PFSK-1 (cell line): ENCODE measurements around the gene FADS1.

Experiments used
- FOXP2 ChIP-seq: optimal IDR thresholded peaks from 2 replicates; pipeline ENCODE3; 2011; ENCODE audit warnings: borderline replicate concordance, control low read depth, inconsistent platforms; ENCODE audit not compliant: insufficient read depth; ENCODE audit errors: extremely low read length, extremely low read depth
- POLR2AphosphoS5 ChIP-seq: IDR thresholded peaks from 2 replicates; pipeline ENCODE4 v1.6.1; 2012; ENCODE audit warnings: low read depth, mild to moderate bottlenecking, control low read depth, low read length, moderate library complexity
- REST ChIP-seq, 2 experiments: IDR thresholded peaks; 2 replicates each; pipeline versions ENCODE4 v1.6.1 to v1.8.0; 2011 to 2012; ENCODE audit warnings: low read depth in 2 of 2, low read length in 2 of 2, control low read depth in 1 of 2, inconsistent platforms in 1 of 2, mild to moderate bottlenecking in 1 of 2, moderate library complexity in 1 of 2; ENCODE audit not compliant: insufficient read depth in 1 of 2
- SIN3A ChIP-seq: IDR thresholded peaks from 2 replicates; pipeline ENCODE4 v1.6.1; 2012; ENCODE audit warnings: mild to moderate bottlenecking, low read length, moderate library complexity, borderline replicate concordance; ENCODE audit not compliant: insufficient read depth
- TAF1 ChIP-seq: IDR thresholded peaks from 2 replicates; pipeline ENCODE4 v1.6.1; 2012; ENCODE audit warnings: low read length, control low read depth, borderline replicate concordance; ENCODE audit not compliant: insufficient read depth

FADS1 gene

GRCh38 chr11:61760946-61761345, 55.9 kb downstream of the FADS1 start:
- no peak for TF ChIP-seq POLR2AphosphoS5
- no peak for TF ChIP-seq FOXP2
- TF ChIP-seq REST (IDR thresholded peaks at IDR 0.05; ENCODE audit: insufficient read depth in 1 of 2, low read depth in 2 of 2, low read length in 2 of 2) = no peak
- TF ChIP-seq SIN3A = no peak
- TF ChIP-seq TAF1 = no peak

- TF ChIP-seq POLR2AphosphoS5 (no peak), SIN3A (no peak), REST (IDR thresholded peaks at IDR 0.05; ENCODE audit: insufficient read depth in 1 of 2, low read depth in 2 of 2, low read length in 2 of 2) (no peak), FOXP2 (no peak), TAF1 (no peak)
These were observed 59.5 kb downstream of the FADS1 start for GRCh38 chr11:61757213-61757862.

GRCh38 chr11:61756452-61757212, 60.2 kb downstream of the FADS1 start:
- TF ChIP-seq TAF1 = no peak
- TF ChIP-seq POLR2AphosphoS5 = no peak
- no peak for TF ChIP-seq SIN3A
- TF ChIP-seq FOXP2 = no peak
- TF ChIP-seq REST (IDR thresholded peaks at IDR 0.05; ENCODE audit: insufficient read depth in 1 of 2, low read depth in 2 of 2, low read length in 2 of 2) = no peak

- no peak for TF ChIP-seq POLR2AphosphoS5
- TF ChIP-seq TAF1 = no peak
- TF ChIP-seq REST (IDR thresholded peaks at IDR 0.05; ENCODE audit: insufficient read depth in 1 of 2, low read depth in 2 of 2, low read length in 2 of 2) = no peak
- TF ChIP-seq FOXP2 = no peak
- no peak for TF ChIP-seq SIN3A
These were observed 60.7 kb downstream of the FADS1 start for GRCh38 chr11:61756147-61756451.
